IMR-90 (cell line): Measurements from ENCODE around the gene NUP210. TPM values are rescaled to one million over a fixed set of nuclear protein-coding genes. Genes with fewer than 3 reads are reported as not detected.

Experiments used
- ATAC-seq: fragments of 200-7000 bp; cut with Tn5 transposase; 2 replicates; pipeline ENCODE4 v1.9.1; 2020; ENCODE audit warnings: low read depth, mild to moderate bottlenecking, moderate library complexity
- BruUV-seq: library from RNA; stranded (reverse); fragments of 400-500 nt; replicated peaks from 2 replicates; lab custom pipeline; 2021; lab: Mats Ljungman, UMichigan
- CTCF ChIA-PET: fragments of 300-600 bp; formaldehyde crosslinking; extraction: SDS; loops from one replicate; lab custom pipeline; 2021; ENCODE audit warnings: antibody characterized with exemption; lab: Yijun Ruan, JAX
- POLR2A ChIA-PET: fragments of 300-600 bp; sonication (Branson Sonifier 250); formaldehyde crosslinking; loops from one replicate; lab custom pipeline; 2022; ENCODE audit warnings: antibody characterized with exemption; ENCODE audit not compliant: unreplicated experiment; lab: Charles Lee
- DNase-seq: peaks from one replicate; pipeline ENCODE4 v3.0.0; 2013
- H2AFZ ChIP-seq: replicated peaks from 2 replicates; pipeline ENCODE3; 2013; ENCODE audit warnings: low read length, mild to moderate bottlenecking; ENCODE audit not compliant: poor library complexity
- H2AK5ac ChIP-seq: 2 replicates; pipeline ENCODE4 v1.6.1; 2013; ENCODE audit warnings: low read depth, low read length, inconsistent platforms
- H2AK9ac ChIP-seq: replicated peaks from 2 replicates; pipeline ENCODE3; 2013; ENCODE audit warnings: mild to moderate bottlenecking, low read depth, low read length, moderate library complexity; ENCODE audit not compliant: poor library complexity
- H2BK120ac ChIP-seq: 2 replicates; pipeline ENCODE4 v1.6.1; 2013; ENCODE audit warnings: low read depth, low read length, inconsistent platforms
- H2BK15ac ChIP-seq: 3 replicates; pipeline ENCODE4 v1.6.1; 2013; ENCODE audit warnings: low read depth, low read length, inconsistent platforms
- H2BK20ac ChIP-seq: 2 replicates; pipeline ENCODE4 v1.6.1; 2013; ENCODE audit warnings: low read depth, mild to moderate bottlenecking, inconsistent platforms, low read length, moderate library complexity
- H2BK5ac ChIP-seq: 2 replicates; pipeline ENCODE4 v1.6.1; 2013; ENCODE audit warnings: mild to moderate bottlenecking, low read depth, low read length, inconsistent platforms; ENCODE audit not compliant: poor library complexity, severe bottlenecking
- H3K14ac ChIP-seq: replicated peaks from 2 replicates; pipeline ENCODE4 v1.6.1; 2013; ENCODE audit warnings: low read depth, low read length, inconsistent platforms
- H3K18ac ChIP-seq: 2 replicates; pipeline ENCODE4 v1.6.1; 2013; ENCODE audit warnings: low read depth, low read length, control low read depth
- H3K23ac ChIP-seq: 2 replicates; pipeline ENCODE4 v1.6.1; 2013; ENCODE audit warnings: low read depth, low read length, inconsistent platforms
- H3K27ac ChIP-seq: 2 replicates; pipeline ENCODE4 v1.5.1; 2013; ENCODE audit warnings: mild to moderate bottlenecking, control low read depth, low read length; ENCODE audit not compliant: insufficient read depth
- H3K27me3 ChIP-seq: 2 replicates; pipeline ENCODE4 v1.6.1; 2013; ENCODE audit warnings: low read length; ENCODE audit not compliant: control insufficient read depth, insufficient read depth
- H3K36me3 ChIP-seq: 2 replicates; pipeline ENCODE4 v1.6.1; 2013; ENCODE audit warnings: low read length, mixed read lengths; ENCODE audit not compliant: control insufficient read depth, insufficient read depth
- H3K4ac ChIP-seq: 2 replicates; pipeline ENCODE4 v1.6.1; 2013; ENCODE audit warnings: low read depth, low read length, inconsistent platforms
- H3K4me1 ChIP-seq: 2 replicates; pipeline ENCODE4 v1.6.1; 2013; ENCODE audit warnings: low read length, mixed read lengths; ENCODE audit not compliant: control insufficient read depth, insufficient read depth
- H3K4me2 ChIP-seq: 2 replicates; pipeline ENCODE4 v1.6.1; 2013; ENCODE audit warnings: low read depth, mild to moderate bottlenecking, control low read depth, low read length, moderate library complexity
- H3K4me3 ChIP-seq: 2 replicates; pipeline ENCODE4 v1.5.1; 2013; ENCODE audit warnings: low read depth, mild to moderate bottlenecking, control low read depth, low read length, moderate library complexity; ENCODE audit not compliant: insufficient read depth
- H3K56ac ChIP-seq: 2 replicates; pipeline ENCODE4 v1.6.1; 2013; ENCODE audit warnings: low read length, inconsistent platforms; ENCODE audit not compliant: insufficient read depth; ENCODE audit errors: extremely low read depth
- H3K79me1 ChIP-seq, 2 experiments: 2 replicates each; pipeline ENCODE4 v1.6.1; 2013; ENCODE audit warnings: low read length in 2 of 2, inconsistent platforms in 1 of 2, low read depth in 1 of 2
- H3K9ac ChIP-seq: 2 replicates; pipeline ENCODE4 v1.6.1; 2013; ENCODE audit warnings: low read depth, low read length, control low read depth
- H3K9me1 ChIP-seq: 2 replicates; pipeline ENCODE4 v1.6.1; 2013; ENCODE audit warnings: low read length, inconsistent platforms; ENCODE audit not compliant: insufficient read depth
- H3K9me3 ChIP-seq: 2 replicates; pipeline ENCODE4 v1.6.1; 2013; ENCODE audit warnings: low read length; ENCODE audit not compliant: control insufficient read depth, insufficient read depth
- H4K20me1 ChIP-seq: 2 replicates; pipeline ENCODE4 v1.6.1; 2013; ENCODE audit warnings: low read length, inconsistent platforms; ENCODE audit not compliant: insufficient read depth
- H4K5ac ChIP-seq: 2 replicates; pipeline ENCODE4 v1.6.1; 2013; ENCODE audit warnings: mild to moderate bottlenecking, low read depth, low read length, control low read depth
- H4K8ac ChIP-seq, 2 experiments: 2 replicates each; pipeline ENCODE4 v1.6.1; 2013; ENCODE audit warnings: low read depth in 2 of 2, low read length in 2 of 2, control low read depth in 1 of 2, inconsistent platforms in 1 of 2
- H4K91ac ChIP-seq: 2 replicates; pipeline ENCODE4 v1.6.1; 2013; ENCODE audit warnings: low read depth, low read length, inconsistent platforms; ENCODE audit not compliant: insufficient read depth
- BHLHE40 ChIP-seq: fragments of 150-350 bp; IDR thresholded peaks from 2 replicates; pipeline ENCODE4 v1.6.1; 2016; ENCODE audit warnings: mild to moderate bottlenecking, low read depth, low read length
- CEBPB ChIP-seq: IDR thresholded peaks from 2 replicates; pipeline ENCODE4 v1.6.1; 2012; ENCODE audit warnings: low read depth, low read length, improper control_type of control experiment
- CHD1 ChIP-seq: IDR thresholded peaks from 2 replicates; pipeline ENCODE4 v1.6.1; 2012; ENCODE audit warnings: low read depth, low read length, improper control_type of control experiment
- CTCF ChIP-seq: conservative IDR thresholded peaks from 2 replicates; pipeline ENCODE4 v1.5.1; 2012; ENCODE audit warnings: mild to moderate bottlenecking, low read depth, low read length, improper control_type of control experiment
- FOS ChIP-seq: fragments of 150-350 bp; IDR thresholded peaks from 2 replicates; pipeline ENCODE4 v1.6.1; 2016; ENCODE audit warnings: low read depth, low read length
- MAFK ChIP-seq: IDR thresholded peaks from 2 replicates; pipeline ENCODE4 v1.6.1; 2012; ENCODE audit warnings: low read depth, low read length, improper control_type of control experiment
- MAZ ChIP-seq: IDR thresholded peaks from 2 replicates; pipeline ENCODE4 v1.6.1; 2012; ENCODE audit warnings: low read depth, mild to moderate bottlenecking, low read length, improper control_type of control experiment, moderate library complexity, borderline replicate concordance
- MXI1 ChIP-seq: IDR thresholded peaks from 2 replicates; pipeline ENCODE4 v1.6.1; 2012; ENCODE audit warnings: low read depth, mild to moderate bottlenecking, low read length, moderate library complexity, borderline replicate concordance
- NFE2L2 ChIP-seq: fragments of 150-350 bp; IDR thresholded peaks from 2 replicates; pipeline ENCODE4 v1.6.1; 2016; ENCODE audit warnings: low read depth, mild to moderate bottlenecking, low read length
- POLR2A ChIP-seq: IDR thresholded peaks from 2 replicates; pipeline ENCODE4 v1.6.1; 2012; ENCODE audit warnings: mild to moderate bottlenecking, low read depth, low read length
- RAD21 ChIP-seq: IDR thresholded peaks from 2 replicates; pipeline ENCODE4 v1.6.1; 2012; ENCODE audit warnings: low read length, improper control_type of control experiment
- RCOR1 ChIP-seq: IDR thresholded peaks from 2 replicates; pipeline ENCODE4 v1.6.1; 2012; ENCODE audit warnings: mild to moderate bottlenecking, low read length, improper control_type of control experiment; ENCODE audit not compliant: insufficient replicate concordance
- RFX5 ChIP-seq: IDR thresholded peaks from 2 replicates; pipeline ENCODE4 v1.8.0; 2012; ENCODE audit warnings: low read depth, mild to moderate bottlenecking, low read length, moderate library complexity
- SMC3 ChIP-seq: fragments of 150-350 bp; IDR thresholded peaks from 2 replicates; pipeline ENCODE4 v1.6.1; 2016; ENCODE audit warnings: low read depth, mild to moderate bottlenecking, antibody characterized with exemption, low read length, moderate library complexity
- USF2 ChIP-seq: fragments of 150-350 bp; IDR thresholded peaks from 2 replicates; pipeline ENCODE4 v1.6.1; 2017; ENCODE audit warnings: mild to moderate bottlenecking, antibody characterized with exemption, low read length, low read depth
- WGBS, 2 experiments: methylation state at CpG; one replicate each; pipeline versions ENCODE4 v1.1.5 to v1.1.7; 2013; ENCODE audit warnings: missing lambda C conversion rate in 2 of 2; ENCODE audit not compliant: insufficient read length in 1 of 2; ENCODE audit errors: extremely low coverage in 2 of 2; 5-methylcytosine and 5-hydroxymethylcytosine counted together
- dilution Hi-C: fragments of 300-500 bp; cut with HindIII; formaldehyde crosslinking; loops from one replicate; pipeline ENCODE4 v1.14.3; 2018; ENCODE audit warnings: low sequenced_read_pairs; ENCODE audit not compliant: unreplicated experiment
- in situ Hi-C: fragments of 300-500 bp; cut with MboI; formaldehyde crosslinking; loops from 3 replicates; pipeline ENCODE4 v1.14.3; 2019; ENCODE audit warnings: low sequenced_read_pairs, inconsistent platforms, mixed read lengths
- intact Hi-C: fragments of 100-400 bp; cut with micrococcal nuclease; formaldehyde crosslinking; loops from 2 replicates; pipeline ENCODE4 v1.10.0; 2022
- polyA plus RNA-seq, 3 experiments: library from polyadenylated mRNA; depleted of rRNA; stranded (reverse); fragments of >200 nt; gene quantifications; 2 replicates each; pipeline ENCODE4 v1.2.3, GENCODE V29; 2012; ENCODE audit warnings: low replicate concordance in 1 of 3
- total RNA-seq: library from RNA; depleted of rRNA; stranded (reverse); fragments of >200 nt; gene quantifications from 2 replicates; pipeline ENCODE4 v1.2.3, GENCODE V29; 2012
- TF ChIP-seq, protein P1 (sequence below): fragments of 150-350 bp; IDR thresholded peaks from 2 replicates; pipeline ENCODE4 v1.6.1; 2016; ENCODE audit warnings: low read depth, mild to moderate bottlenecking, low read length, moderate library complexity, borderline replicate concordance

Gene NUP210
- total and polyA plus RNA-seq, 2 of the 4 experiments (the other 2 are of a cell fraction), result under 0.01 to 0.03 TPM

DNA sequence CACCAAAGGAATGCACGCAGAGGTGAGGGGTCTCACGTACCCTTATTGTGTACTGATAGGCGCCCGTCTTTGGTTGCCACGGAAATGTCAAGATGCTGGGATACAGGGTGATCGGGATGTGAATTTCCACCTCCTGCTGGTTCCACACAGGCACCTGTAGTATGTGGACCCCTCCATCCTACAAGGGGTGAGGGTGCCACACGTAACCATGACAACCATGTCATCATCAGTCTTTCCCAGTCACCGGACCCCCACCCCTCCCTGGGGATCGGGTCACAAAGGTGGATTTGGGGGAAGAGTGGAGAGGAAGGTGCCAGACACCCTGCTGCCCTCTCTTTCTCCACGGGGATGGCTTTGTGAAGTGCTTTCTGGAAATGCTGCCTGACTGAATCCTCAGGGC, 44.7 kb downstream of the NUP210 start:
- H4K5ac ChIP-seq, result no peak overlapping the region
- ChIA-PET CTCF (no interaction called here), POLR2A (no interaction called here)
- intact Hi-C loops, result no loop called here
- H3K79me1 ChIP-seq, result no peaks in the 10 kb centered on the region
- no peaks in the 10 kb centered on the region; the same call in 1 of the 2 replicates for H3K27me3 ChIP-seq
- H2BK15ac ChIP-seq, result no peak overlapping the region
- ATAC-seq, result no peak
- H3K4me2 ChIP-seq, result no peak overlapping the region
- H2BK5ac ChIP-seq, result no peak overlapping the region
- H2AK9ac ChIP-seq, result no peak overlapping the region
- no peaks in the 10 kb centered on the region for H3K9me3 ChIP-seq
- no peak overlapping the region for H3K23ac ChIP-seq
- WGBS, 2 experiments, result no CpG with 5 or more reads among the region's 10 CpGs
- no peaks in the 10 kb centered on the region for H4K20me1 ChIP-seq
- H4K8ac ChIP-seq, result no peak overlapping the region
- peaks cover 16% of the 10 kb centered on the region for H3K4me1 ChIP-seq
- no peak for TF ChIP-seq MXI1
- no peak for TF ChIP-seq RAD21
- TF ChIP-seq RFX5, result no peak
- TF ChIP-seq SMC3, result no peak
- no peak for TF ChIP-seq CTCF
- no peak for TF ChIP-seq CHD1
- TF ChIP-seq MAZ, result no peak
- TF ChIP-seq RCOR1, result no peak
- no peak for TF ChIP-seq FOS
- no peak for TF ChIP-seq POLR2A
- TF ChIP-seq USF2, result no peak
- TF ChIP-seq MAFK, result no peak
- TF ChIP-seq NFE2L2, result no peak
- TF ChIP-seq BHLHE40, result no peak
- TF ChIP-seq, protein P1, sequence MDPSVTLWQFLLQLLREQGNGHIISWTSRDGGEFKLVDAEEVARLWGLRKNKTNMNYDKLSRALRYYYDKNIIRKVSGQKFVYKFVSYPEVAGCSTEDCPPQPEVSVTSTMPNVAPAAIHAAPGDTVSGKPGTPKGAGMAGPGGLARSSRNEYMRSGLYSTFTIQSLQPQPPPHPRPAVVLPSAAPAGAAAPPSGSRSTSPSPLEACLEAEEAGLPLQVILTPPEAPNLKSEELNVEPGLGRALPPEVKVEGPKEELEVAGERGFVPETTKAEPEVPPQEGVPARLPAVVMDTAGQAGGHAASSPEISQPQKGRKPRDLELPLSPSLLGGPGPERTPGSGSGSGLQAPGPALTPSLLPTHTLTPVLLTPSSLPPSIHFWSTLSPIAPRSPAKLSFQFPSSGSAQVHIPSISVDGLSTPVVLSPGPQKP, result no peak
- no peak for TF ChIP-seq CEBPB
- H3K18ac ChIP-seq, result no peak overlapping the region
- DNase-seq, result no peak
- H3K9ac ChIP-seq, result no peak overlapping the region
- H3K4me3 ChIP-seq, result no peak overlapping the region
- no TSS peak for BruUV-seq
- no peak overlapping the region for H2BK120ac ChIP-seq
- dilution Hi-C loops, result no loop called here
- no peaks in the 10 kb centered on the region for H3K36me3 ChIP-seq
- no peak overlapping the region for H2AK5ac ChIP-seq
- no peak overlapping the region for H2AFZ ChIP-seq
- no peak overlapping the region for H2BK20ac ChIP-seq
- no peak overlapping the region for H3K27ac ChIP-seq
- no peak overlapping the region for H3K14ac ChIP-seq
- in situ Hi-C loops, result no loop called here
- no peak overlapping the region for H3K56ac ChIP-seq
- H3K4ac ChIP-seq, result no peak overlapping the region
- no peak overlapping the region for H4K91ac ChIP-seq
- H3K9me1 ChIP-seq, result peaks cover 20% of the 10 kb centered on the region; the same call in 1 of the 2 replicates
